ENCODE results near the gene TP63.

The TP63 gene

DNA sequence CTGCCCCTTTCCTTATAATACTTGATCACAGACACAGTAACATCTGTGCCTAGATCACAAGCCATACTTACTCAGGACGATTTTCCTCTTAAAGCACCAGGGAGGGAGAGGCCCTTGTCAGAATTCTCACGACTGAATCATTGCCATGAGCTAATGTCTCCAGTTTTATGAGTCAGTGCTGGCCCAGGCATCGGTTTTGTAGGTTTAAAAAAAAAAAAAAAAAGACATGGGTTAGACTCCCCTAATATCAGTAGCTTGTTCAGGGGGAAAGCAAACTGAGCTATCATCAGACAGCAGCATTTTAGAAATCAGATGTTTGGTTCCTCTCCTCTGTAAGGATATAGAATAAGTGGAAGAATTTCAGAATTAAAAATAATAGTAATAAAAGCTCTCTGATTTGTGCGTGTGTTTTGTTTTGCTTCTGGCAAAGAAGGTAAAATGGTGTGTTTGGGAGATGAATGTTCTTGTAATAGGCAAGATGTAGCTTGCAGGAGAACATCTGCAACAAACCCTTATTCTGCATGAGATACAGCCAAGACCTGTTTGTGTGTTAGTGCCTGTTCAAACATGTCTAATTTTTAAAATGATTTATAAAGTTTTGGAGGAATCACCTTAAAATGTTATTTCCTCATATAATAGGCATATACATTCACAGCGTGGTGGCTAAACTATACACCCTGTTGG lies 193.6 kb downstream of the TP63 start:
- DNase-seq (ENCODE audit: extremely low read depth, low read depth) = peak; percentile 7
- no peak for TF ChIP-seq CTCF (IDR thresholded peaks at IDR 0.05; ENCODE audit: low read depth, low read length)

- TF ChIP-seq CTCF (IDR thresholded peaks at IDR 0.05; ENCODE audit: low read depth, low read length) = no peak
- DNase-seq (ENCODE audit: extremely low read depth, low read depth) = no peak
Observed at GRCh38 chr3:189826566-189826965, 195.4 kb downstream of the TP63 start.

DNA sequence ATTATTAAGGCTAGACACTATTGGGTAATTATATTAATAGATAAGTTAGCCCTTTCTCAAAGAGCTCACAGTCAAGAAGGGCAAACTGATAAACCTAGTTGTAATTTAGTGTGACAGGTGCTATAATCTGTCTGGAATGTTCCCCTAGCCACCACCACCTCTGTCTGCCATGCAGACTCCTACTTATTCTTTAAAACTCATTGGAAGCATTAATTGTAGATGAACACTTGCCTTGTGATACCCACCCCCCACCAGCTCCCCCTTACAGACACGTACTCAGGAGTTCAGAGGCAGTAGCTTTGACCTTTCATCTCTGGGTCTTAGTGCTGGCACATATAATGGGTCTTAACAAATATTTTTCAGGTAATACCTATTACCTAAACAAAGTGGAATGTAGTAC lies 195.9 kb downstream of the TP63 start:
- DNase-seq (ENCODE audit: extremely low read depth, low read depth) = no peak
- no peak for TF ChIP-seq CTCF (IDR thresholded peaks at IDR 0.05; ENCODE audit: low read depth, low read length)

DNA sequence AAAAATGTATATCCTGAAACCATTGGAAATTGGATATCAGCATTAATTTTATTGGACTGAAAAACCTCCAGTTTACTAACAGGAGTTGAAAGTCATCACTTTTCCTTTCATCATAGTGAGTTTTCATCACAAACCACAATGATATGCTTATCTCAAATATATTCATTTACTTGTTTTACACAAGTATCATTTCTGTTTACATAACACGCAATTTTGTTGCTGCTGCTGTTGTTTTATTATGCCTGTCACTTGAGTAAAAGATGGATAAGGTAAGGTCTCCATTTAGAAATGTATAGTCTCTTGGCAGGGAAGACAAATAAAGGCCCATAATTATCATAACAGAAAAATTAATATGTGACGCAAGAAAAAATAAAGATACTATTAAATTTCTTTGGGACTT lies 199.2 kb downstream of the TP63 start:
- no peak for DNase-seq (ENCODE audit: extremely low read depth, low read depth)
- TF ChIP-seq CTCF (IDR thresholded peaks at IDR 0.05; ENCODE audit: low read depth, low read length) = no peak

- no peak for TF ChIP-seq CTCF (IDR thresholded peaks at IDR 0.05; ENCODE audit: low read depth, low read length)
- DNase-seq (ENCODE audit: extremely low read depth, low read depth) = no peak
Observed at GRCh38 chr3:189833266-189833665, 202.1 kb downstream of the TP63 start.

GRCh38 chr3:189833996-189834395 lies 202.8 kb downstream of the TP63 start:
- TF ChIP-seq CTCF (IDR thresholded peaks at IDR 0.05; ENCODE audit: low read depth, low read length) = no peak
- no peak for DNase-seq (ENCODE audit: extremely low read depth, low read depth)

- no peak for TF ChIP-seq CTCF (IDR thresholded peaks at IDR 0.05; ENCODE audit: low read depth, low read length)
- DNase-seq (ENCODE audit: extremely low read depth, low read depth) = no peak
Observed at GRCh38 chr3:189834462-189834861, 203.3 kb downstream of the TP63 start.

Data from AG09319 (cell line).